CD4-positive, alpha-beta T cell (primary cell): Measurements from ENCODE around the gene ANGEL1. TPM values are rescaled to one million over a fixed set of nuclear protein-coding genes. Genes with fewer than 3 reads are reported as not detected.

Experiments used
- ATAC-seq: fragments of 200-7000 bp; cut with Tn5 transposase; one replicate; pipeline ENCODE4 v1.10.0; 2022; ENCODE audit warnings: mild to moderate bottlenecking; ENCODE audit not compliant: poor library complexity
- CTCF ChIA-PET: fragments of 350-600 bp; sonication (Branson Sonifier 250); formaldehyde crosslinking; loops from one replicate; lab custom pipeline; 2021; ENCODE audit warnings: antibody characterized with exemption, inconsistent platforms; lab: Charles Lee
- POLR2A ChIA-PET: fragments of 350-600 bp; sonication (Branson Sonifier 250); formaldehyde crosslinking; loops from one replicate; lab custom pipeline; 2021; ENCODE audit warnings: antibody characterized with exemption, inconsistent platforms; lab: Charles Lee
- DNase-seq, 14 experiments: peaks; one replicate each; pipeline ENCODE4 v3.0.0-alpha.2; 2013 to 2020; ENCODE audit warnings: mixed read lengths in 2 of 14
- H3K27ac ChIP-seq, 2 donors: one replicate each; pipeline versions ENCODE4 v1.5.1 to v1.7.0; 2013; ENCODE audit warnings: low read length in 2 of 2, low read depth in 1 of 2, mild to moderate bottlenecking in 1 of 2
- H3K27me3 ChIP-seq, 2 experiments: 1 replicate in 1 of 2; 2 replicates in 1 of 2; pipeline versions ENCODE4 v1.6.1 to v1.7.0; 2013; ENCODE audit warnings: low read length in 2 of 2, control low read depth in 1 of 2, mild to moderate bottlenecking in 1 of 2, moderate library complexity in 1 of 2; ENCODE audit not compliant: insufficient read depth in 2 of 2, control insufficient read depth in 1 of 2
- H3K36me3 ChIP-seq: one replicate; pipeline ENCODE4 v1.6.1; 2013; ENCODE audit warnings: low read length, control low read depth; ENCODE audit not compliant: insufficient read depth
- H3K4me1 ChIP-seq: one replicate; pipeline ENCODE4 v1.6.1; 2013; ENCODE audit warnings: low read length, control low read depth; ENCODE audit not compliant: insufficient read depth
- H3K4me3 ChIP-seq: one replicate; pipeline ENCODE4 v1.5.1; 2013; ENCODE audit warnings: mild to moderate bottlenecking, low read length, moderate library complexity
- H3K9me3 ChIP-seq, 2 experiments: 1 replicate in 1 of 2; 2 replicates in 1 of 2; pipeline versions ENCODE4 v1.6.1 to v1.7.0; 2013; ENCODE audit warnings: low read length in 2 of 2, mild to moderate bottlenecking in 2 of 2, control low read depth in 1 of 2, moderate library complexity in 1 of 2; ENCODE audit not compliant: control insufficient read depth in 1 of 2, insufficient read depth in 1 of 2
- H3K27ac Mint-ChIP-seq: one replicate; pipeline ENCODE4 v1.8.0; 2020; ENCODE audit warnings: mixed read lengths
- H3K27me3 Mint-ChIP-seq: one replicate; pipeline ENCODE4 v1.8.0; 2021; ENCODE audit warnings: mixed read lengths
- H3K36me3 Mint-ChIP-seq: one replicate; pipeline ENCODE4 v1.8.0; 2021; ENCODE audit warnings: low read depth, mixed read lengths
- H3K4me1 Mint-ChIP-seq: one replicate; pipeline ENCODE4 v1.8.0; 2021; ENCODE audit warnings: low read depth, mixed read lengths
- H3K4me3 Mint-ChIP-seq: one replicate; pipeline ENCODE4 v1.8.0; 2020; ENCODE audit warnings: mild to moderate bottlenecking, mixed read lengths
- H3K9me3 Mint-ChIP-seq: one replicate; pipeline ENCODE4 v1.8.0; 2020; ENCODE audit warnings: mixed read lengths
- intact Hi-C, 2 experiments: fragments of 100-400 bp; cut with DNase I in 1 of 2; cut with micrococcal nuclease in 1 of 2; formaldehyde crosslinking; loops; one replicate each; pipeline versions ENCODE4 v1.15.1 to v1.9.0; 2023 to 2025; cut with DNase I, micrococcal nuclease
- total RNA-seq, 174 experiments: library from RNA in 2 of 174; stranded (reverse) in 2 of 174; gene quantifications; one replicate each; pipeline ENCODE4 v1.2.3 and lab custom pipeline; 2021 to 2026
- TF ChIP-seq, protein P1 (sequence below): fragments of 200-600 bp; IDR thresholded peaks from one replicate; pipeline ENCODE4 v1.8.0; 2022; ENCODE audit warnings: antibody characterized with exemption, mild to moderate bottlenecking

ANGEL1 gene
- total RNA-seq, 2 experiments from 2014 or later = 10.1 to 10.4 TPM

DNA sequence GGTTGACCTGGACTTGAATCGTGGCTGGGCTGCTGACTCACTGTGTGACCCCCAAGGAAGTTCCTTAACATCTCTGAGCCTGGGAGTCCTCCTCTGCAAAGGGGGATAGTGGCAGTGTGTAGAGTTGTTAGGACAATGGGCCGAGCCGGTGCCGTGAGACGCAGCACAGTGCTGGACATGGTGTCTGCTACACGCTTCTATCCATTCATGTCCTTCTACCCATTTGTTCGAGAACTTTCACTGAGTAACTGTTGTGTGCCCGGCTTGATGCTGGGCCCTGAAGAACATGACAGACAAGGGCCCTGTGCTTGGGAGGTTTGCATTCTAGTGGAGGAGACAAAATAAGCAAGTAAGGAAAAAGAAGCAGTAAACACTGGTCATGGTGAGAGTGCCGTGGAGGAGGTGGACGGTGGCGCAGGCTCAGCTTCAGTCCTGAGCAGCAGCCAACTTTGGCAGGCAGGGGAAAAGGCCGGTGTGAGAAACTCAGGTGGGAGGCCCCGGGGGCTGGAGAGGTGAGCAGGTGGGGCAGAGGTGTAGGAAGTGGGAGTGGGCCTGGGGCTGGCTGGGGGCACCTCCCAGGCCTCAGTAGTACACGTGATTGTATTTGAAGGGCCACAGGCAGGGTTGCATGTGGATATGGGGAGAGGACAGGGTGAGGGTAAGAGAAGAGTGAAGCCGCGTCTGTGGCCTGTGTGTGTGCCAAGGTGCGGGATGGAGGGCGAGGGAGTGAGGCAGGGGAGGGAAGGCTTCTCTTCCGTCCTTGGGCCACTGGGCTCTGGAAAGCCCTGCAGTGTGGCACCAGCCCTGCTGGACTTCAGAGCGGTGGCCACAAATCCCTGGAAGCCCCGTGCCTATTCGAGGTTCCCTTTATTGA, 37.6 kb downstream of the ANGEL1 start:
- no peaks in the 10 kb centered on the region for H3K9me3 Mint-ChIP-seq
- H3K27me3 ChIP-seq = peaks cover 0 to 2% of the 10 kb centered on the region in 2 experiments
- ChIA-PET POLR2A (interaction anchor here (0.6 kb wide), 1 partner anchor 36 kb away, joined by 3 read pairs; no protein-coding TSS in a partner anchor), CTCF (no interaction called here)
- H3K4me3 ChIP-seq = no peak overlapping the region
- H3K4me3 Mint-ChIP-seq = no peak overlapping the region
- no peaks in the 10 kb centered on the region for H3K9me3 ChIP-seq
- H3K4me1 Mint-ChIP-seq = no peaks in the 10 kb centered on the region
- intact Hi-C loops = no loop called here
- H3K36me3 Mint-ChIP-seq = peaks cover 3% of the 10 kb centered on the region
- no peaks in the 10 kb centered on the region for H3K36me3 ChIP-seq
- TF ChIP-seq, protein P1, sequence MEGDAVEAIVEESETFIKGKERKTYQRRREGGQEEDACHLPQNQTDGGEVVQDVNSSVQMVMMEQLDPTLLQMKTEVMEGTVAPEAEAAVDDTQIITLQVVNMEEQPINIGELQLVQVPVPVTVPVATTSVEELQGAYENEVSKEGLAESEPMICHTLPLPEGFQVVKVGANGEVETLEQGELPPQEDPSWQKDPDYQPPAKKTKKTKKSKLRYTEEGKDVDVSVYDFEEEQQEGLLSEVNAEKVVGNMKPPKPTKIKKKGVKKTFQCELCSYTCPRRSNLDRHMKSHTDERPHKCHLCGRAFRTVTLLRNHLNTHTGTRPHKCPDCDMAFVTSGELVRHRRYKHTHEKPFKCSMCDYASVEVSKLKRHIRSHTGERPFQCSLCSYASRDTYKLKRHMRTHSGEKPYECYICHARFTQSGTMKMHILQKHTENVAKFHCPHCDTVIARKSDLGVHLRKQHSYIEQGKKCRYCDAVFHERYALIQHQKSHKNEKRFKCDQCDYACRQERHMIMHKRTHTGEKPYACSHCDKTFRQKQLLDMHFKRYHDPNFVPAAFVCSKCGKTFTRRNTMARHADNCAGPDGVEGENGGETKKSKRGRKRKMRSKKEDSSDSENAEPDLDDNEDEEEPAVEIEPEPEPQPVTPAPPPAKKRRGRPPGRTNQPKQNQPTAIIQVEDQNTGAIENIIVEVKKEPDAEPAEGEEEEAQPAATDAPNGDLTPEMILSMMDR = no peak
- ATAC-seq (no peak), DNase-seq (no peak)
- no peak overlapping the region for H3K27ac Mint-ChIP-seq
- H3K27ac ChIP-seq = no peak overlapping the region
- no peaks in the 10 kb centered on the region for H3K27me3 Mint-ChIP-seq
- H3K4me1 ChIP-seq = peaks cover 14% of the 10 kb centered on the region

DNA sequence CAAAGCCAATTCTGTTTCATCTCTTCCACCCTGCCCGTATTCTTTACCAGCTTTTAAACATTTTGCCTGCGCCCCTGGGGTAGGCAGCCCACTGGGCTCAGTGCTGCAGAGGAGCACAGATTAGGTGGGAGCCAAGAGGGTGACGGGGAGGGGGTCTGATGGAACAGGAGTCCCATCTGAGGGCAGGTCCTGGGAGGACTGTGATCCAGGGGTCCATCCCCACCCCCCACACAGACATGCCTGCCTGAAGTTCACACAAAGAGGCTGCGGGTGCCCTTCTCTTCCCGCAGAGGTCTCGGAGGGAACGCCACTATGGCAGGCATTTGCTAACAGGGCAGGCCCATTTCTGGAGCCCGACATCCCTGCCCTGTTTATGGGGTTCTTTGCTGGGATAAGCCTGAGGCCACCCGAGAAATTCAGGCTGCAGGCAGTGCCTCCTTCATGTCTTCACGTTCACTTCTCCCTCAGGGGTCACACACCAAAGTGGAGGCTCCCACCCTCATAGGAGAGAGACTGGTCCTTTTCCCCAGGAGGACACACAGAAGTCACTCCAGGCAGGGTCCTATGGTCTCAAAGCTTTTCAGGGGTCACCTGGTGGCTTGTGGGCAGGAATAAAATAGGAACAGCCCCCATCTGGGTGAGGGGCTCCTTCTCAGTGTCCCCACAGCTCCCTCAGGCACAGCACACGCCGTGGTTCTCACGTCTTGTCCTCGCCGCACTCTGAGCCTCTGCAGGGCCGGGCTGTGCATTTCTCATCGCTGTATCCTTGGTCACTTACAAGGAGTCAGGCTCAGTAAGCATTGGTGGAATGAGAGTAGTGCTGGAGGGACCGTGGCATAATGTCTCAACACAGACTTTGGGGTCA, 38.5 kb downstream of the ANGEL1 start:
- ChIA-PET POLR2A (no interaction called here), CTCF (no interaction called here)
- no peak for DNase-seq
- H3K4me1 ChIP-seq = peaks cover 22% of the 10 kb centered on the region
- Mint-ChIP-seq H3K27ac (no peak overlapping the region), H3K4me1 (no peaks in the 10 kb centered on the region), H3K36me3 (no peaks in the 10 kb centered on the region), H3K4me3 (no peak overlapping the region), H3K9me3 (no peaks in the 10 kb centered on the region), H3K27me3 (no peaks in the 10 kb centered on the region)
- no peak overlapping the region for H3K4me3 ChIP-seq
- peaks cover 0 to 2% of the 10 kb centered on the region in 2 experiments for H3K27me3 ChIP-seq
- no peaks in the 10 kb centered on the region for H3K36me3 ChIP-seq
- TF ChIP-seq, protein P1 = no peak
- H3K27ac ChIP-seq = no peak overlapping the region
- intact Hi-C loops = no loop called here
- ATAC-seq = no peak
- no peaks in the 10 kb centered on the region for H3K9me3 ChIP-seq

DNA sequence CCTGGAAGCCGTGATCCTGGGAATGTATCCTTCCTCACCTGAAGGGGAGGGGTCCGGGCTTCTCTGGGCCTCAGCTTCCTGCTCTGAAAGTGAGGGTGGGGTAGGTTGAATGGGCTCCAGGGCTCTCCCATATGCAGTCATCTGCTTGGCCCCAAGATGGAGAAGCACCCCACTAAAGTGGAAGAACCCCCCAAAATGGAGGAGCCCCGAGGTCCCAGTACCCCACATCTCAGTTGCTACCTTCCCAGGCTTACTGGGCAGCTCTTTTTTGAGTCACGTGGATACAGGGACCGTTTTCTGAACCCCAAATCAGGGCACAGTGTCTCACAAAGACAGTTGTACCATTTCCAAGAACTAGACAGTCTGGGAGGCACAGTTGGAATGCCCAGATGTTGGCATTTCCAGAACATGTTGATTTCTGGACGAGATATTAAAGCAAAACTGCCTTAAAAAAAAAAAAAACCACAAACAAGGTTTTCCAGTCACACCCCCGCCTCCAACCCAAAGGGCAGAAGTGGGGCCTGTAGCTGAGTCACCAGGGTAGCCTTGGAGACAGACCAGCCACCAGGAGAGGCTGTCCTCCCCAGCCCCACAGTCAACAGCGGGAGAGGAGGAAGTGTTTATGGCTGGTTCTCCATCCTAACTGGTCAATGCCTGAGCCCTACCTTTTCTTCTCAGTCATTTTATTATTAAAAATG, 39.3 kb downstream of the ANGEL1 start:
- no peaks in the 10 kb centered on the region for H3K9me3 ChIP-seq

More for the DNA sequence above, 39.3 kb downstream of the ANGEL1 start:
- peaks cover 0 to 2% of the 10 kb centered on the region in 2 experiments for H3K27me3 ChIP-seq
- Mint-ChIP-seq H3K4me1 (peaks cover 4% of the 10 kb centered on the region), H3K9me3 (no peaks in the 10 kb centered on the region), H3K4me3 (no peak overlapping the region), H3K27ac (no peak overlapping the region), H3K36me3 (no peaks in the 10 kb centered on the region), H3K27me3 (no peaks in the 10 kb centered on the region)
- H3K27ac ChIP-seq = no peak overlapping the region
- no peak for ATAC-seq
- no peaks in the 10 kb centered on the region for H3K36me3 ChIP-seq
- no peak overlapping the region for H3K4me3 ChIP-seq
- ChIA-PET CTCF (no interaction called here), POLR2A (no interaction called here)
- H3K4me1 ChIP-seq = peaks cover 31% of the 10 kb centered on the region
- DNase-seq = peak in 3 of 14 experiments; percentile 16 to 71 (median 60)
- intact Hi-C loops = no loop called here
- TF ChIP-seq, protein P1 = no peak
